BE2C (cell line): Measurements from ENCODE around the gene TTK.

Source experiments
- DNase-seq: peaks from one replicate; pipeline ENCODE4 v3.0.0-alpha.2; 2020
- H3K27me3 ChIP-seq: fragments of 250-450 bp; sonication (Bioruptor Pico); 2 replicates; pipeline ENCODE4 v1.5.1; 2020; ENCODE audit warnings: mild to moderate bottlenecking
- H3K36me3 ChIP-seq: fragments of 250-450 bp; sonication (Bioruptor Pico); 2 replicates; pipeline ENCODE4 v1.5.1; 2020; ENCODE audit warnings: mild to moderate bottlenecking
- H3K4me1 ChIP-seq: fragments of 250-450 bp; sonication (Bioruptor Pico); 2 replicates; pipeline ENCODE4 v1.5.1; 2020
- H3K4me3 ChIP-seq: 2 replicates; pipeline ENCODE4 v1.5.1; 2011; ENCODE audit warnings: low read depth, low read length
- H3K9me3 ChIP-seq: fragments of 250-450 bp; sonication (Bioruptor Pico); 2 replicates; pipeline ENCODE4 v1.5.1; 2020
- TF ChIP-seq, protein P1 (sequence below): IDR thresholded peaks from 2 replicates; pipeline ENCODE4 v1.5.1; 2012; ENCODE audit warnings: mild to moderate bottlenecking, low read depth, low read length

TTK gene

DNA sequence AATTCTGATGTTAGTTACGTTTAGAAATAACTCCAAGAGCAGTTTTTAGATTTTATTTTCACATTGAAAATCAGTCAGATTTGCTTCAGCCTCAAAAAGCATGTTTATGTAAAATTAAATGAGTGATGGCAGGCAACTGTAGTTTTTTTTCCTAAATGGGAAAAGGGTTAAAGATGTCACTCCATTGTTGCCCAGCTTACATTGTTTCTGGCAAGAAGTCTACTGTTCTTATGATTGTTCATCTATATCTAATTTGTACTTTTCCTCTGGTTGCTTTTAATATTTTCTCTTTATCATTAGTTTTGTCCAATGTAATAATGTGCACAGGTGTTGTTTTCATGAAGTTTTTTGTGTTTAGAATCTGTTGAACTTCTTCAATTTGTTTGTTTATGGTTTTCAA lies 6.7 kb upstream of the TTK start:
- Histone ChIP-seq H3K9me3 (no peaks in the 10 kb centered on the region), H3K36me3 (no peaks in the 10 kb centered on the region), H3K4me1 (no peaks in the 10 kb centered on the region), H3K27me3 (no peaks in the 10 kb centered on the region), H3K4me3 (no peak overlapping the region)
- DNase-seq: no peak
- TF ChIP-seq, protein P1, sequence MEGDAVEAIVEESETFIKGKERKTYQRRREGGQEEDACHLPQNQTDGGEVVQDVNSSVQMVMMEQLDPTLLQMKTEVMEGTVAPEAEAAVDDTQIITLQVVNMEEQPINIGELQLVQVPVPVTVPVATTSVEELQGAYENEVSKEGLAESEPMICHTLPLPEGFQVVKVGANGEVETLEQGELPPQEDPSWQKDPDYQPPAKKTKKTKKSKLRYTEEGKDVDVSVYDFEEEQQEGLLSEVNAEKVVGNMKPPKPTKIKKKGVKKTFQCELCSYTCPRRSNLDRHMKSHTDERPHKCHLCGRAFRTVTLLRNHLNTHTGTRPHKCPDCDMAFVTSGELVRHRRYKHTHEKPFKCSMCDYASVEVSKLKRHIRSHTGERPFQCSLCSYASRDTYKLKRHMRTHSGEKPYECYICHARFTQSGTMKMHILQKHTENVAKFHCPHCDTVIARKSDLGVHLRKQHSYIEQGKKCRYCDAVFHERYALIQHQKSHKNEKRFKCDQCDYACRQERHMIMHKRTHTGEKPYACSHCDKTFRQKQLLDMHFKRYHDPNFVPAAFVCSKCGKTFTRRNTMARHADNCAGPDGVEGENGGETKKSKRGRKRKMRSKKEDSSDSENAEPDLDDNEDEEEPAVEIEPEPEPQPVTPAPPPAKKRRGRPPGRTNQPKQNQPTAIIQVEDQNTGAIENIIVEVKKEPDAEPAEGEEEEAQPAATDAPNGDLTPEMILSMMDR: no peak

DNA sequence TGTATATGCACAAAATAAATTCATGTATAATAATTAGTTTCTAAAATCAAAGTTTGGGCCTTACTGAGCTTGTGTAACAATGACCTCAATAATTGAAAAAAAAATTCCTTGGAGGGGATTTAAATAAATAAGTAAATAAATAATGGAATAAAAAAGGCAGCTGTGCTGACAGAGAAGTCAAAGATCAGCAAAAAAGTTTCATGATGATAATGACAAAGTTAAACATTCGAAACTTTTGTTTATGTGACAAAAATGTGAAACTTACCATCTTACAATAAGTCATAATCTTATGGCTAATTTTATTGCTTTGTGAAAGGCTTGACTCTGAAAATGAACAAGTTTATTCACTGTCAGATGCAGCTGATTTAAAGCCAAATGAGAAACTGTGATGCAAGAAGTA lies 3.1 kb upstream of the TTK start:
- Histone ChIP-seq H3K27me3 (no peaks in the 10 kb centered on the region), H3K4me3 (no peak overlapping the region), H3K4me1 (no peaks in the 10 kb centered on the region), H3K9me3 (no peaks in the 10 kb centered on the region), H3K36me3 (no peaks in the 10 kb centered on the region)
- no peak for DNase-seq
- TF ChIP-seq, protein P1: no peak

DNA sequence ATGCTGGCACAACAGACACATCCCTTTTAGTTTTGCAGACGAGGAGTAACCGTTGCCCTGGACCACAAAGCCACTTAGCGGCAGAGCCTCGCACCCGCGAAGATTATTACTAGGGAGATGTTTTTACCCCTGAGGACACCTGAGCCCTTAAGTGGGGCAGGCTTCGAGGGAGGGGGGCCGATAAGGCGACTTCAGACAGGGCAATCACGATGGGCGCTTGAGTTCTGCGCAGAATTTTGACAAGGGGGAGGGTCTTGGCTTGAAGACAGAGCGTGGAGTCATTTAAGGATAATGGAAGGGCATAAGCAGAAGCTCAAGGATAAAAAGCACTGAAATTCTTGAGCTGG lies 650 bp upstream of the TTK start:
- H3K27me3 ChIP-seq: no peaks in the 10 kb centered on the region
- H3K9me3 ChIP-seq: no peaks in the 10 kb centered on the region
- no peaks in the 10 kb centered on the region for H3K4me1 ChIP-seq
- DNase-seq: peak; percentile 9
- TF ChIP-seq, protein P1: no peak
- peaks cover 6% of the 10 kb centered on the region; the same call in 1 of the 2 replicates for H3K36me3 ChIP-seq
- H3K4me3 ChIP-seq: peak overlapping the region; percentile 92

DNA sequence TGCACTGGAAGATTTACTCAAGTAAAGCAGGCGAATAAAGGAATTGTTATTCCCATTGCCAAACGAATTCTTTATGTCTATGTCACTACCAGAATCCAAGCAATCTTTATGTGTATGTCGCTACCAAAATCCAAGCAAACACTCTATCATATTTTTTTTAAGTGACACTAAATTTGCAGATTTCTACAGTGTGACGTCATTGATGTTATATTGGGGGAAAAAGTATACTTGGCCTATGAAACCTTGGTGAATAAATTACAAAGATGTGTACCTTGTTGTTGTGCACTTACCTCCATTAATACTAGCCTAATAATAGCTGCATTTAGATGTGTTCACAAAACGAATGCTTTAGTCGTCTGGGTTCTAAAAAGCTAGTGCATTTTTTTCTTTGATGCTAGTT lies 957 bp downstream of the TTK start:
- TF ChIP-seq, protein P1: no peak
- Histone ChIP-seq H3K4me3 (peak overlapping the region; percentile 92), H3K27me3 (no peaks in the 10 kb centered on the region), H3K4me1 (no peaks in the 10 kb centered on the region), H3K36me3 (peaks cover 12% of the 10 kb centered on the region), H3K9me3 (no peaks in the 10 kb centered on the region)
- no peak for DNase-seq

DNA sequence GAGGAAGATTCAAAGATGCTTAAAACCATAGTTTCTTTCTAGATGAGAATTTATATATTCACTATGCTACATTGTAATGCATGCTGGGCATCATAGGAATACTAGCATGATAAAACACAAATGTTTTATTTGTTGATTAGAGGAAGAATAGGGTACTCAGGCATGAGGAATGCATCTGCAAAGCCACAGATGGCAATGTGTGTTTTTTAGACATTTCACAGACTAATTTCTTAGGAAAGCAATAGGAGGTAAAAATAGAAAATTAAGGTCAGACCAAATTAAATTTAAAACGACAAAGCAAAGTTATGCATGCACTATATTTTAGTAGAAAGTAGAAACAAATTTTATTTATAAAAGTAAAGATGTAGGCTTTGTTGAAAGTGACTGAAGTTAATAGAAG lies 2.1 kb downstream of the TTK start:
- Histone ChIP-seq H3K36me3 (peaks cover 21% of the 10 kb centered on the region), H3K4me1 (no peaks in the 10 kb centered on the region), H3K27me3 (no peaks in the 10 kb centered on the region), H3K9me3 (no peaks in the 10 kb centered on the region), H3K4me3 (no peak overlapping the region)
- TF ChIP-seq, protein P1: no peak
- DNase-seq: no peak

DNA sequence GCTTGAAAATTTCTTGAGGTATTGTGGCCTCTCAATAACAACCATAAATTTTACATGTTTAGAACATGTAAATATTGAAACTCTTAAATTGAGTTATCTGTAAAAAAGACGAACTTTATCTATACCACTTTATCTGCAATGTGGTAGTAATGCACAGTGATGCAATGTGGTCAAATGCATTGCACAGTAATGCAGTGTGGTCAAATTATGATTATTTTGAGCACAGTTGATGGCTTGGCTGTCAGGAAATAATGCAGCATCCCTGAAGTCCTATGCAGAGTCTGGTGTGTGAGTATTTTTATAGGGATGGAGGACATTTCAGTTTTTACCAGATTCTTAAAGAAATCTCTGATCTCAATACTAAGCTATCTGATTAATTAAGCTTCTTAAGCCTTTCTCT lies 5.1 kb downstream of the TTK start:
- TF ChIP-seq, protein P1: no peak
- Histone ChIP-seq H3K4me1 (no peaks in the 10 kb centered on the region), H3K27me3 (no peaks in the 10 kb centered on the region), H3K9me3 (no peaks in the 10 kb centered on the region), H3K36me3 (peaks cover 42% of the 10 kb centered on the region), H3K4me3 (no peak overlapping the region)
- no peak for DNase-seq
